Epithelial cell of esophagus (primary cell): Measurements from ENCODE around the gene OVAAL.

Experiments used
- DNase-seq: peaks from one replicate; pipeline ENCODE4 v3.0.0; 2010; ENCODE audit warnings: low read depth
- H3K4me3 ChIP-seq: 2 replicates; pipeline ENCODE4 v1.5.1; 2011; ENCODE audit warnings: mild to moderate bottlenecking, low read length, control low read depth
- CTCF ChIP-seq: IDR thresholded peaks from 2 replicates; pipeline ENCODE4 v1.5.1; 2011; ENCODE audit warnings: low read depth, mild to moderate bottlenecking, low read length, control low read depth, inconsistent platforms; ENCODE audit not compliant: insufficient read depth; ENCODE audit errors: missing control alignments

The OVAAL gene

GRCh38 chr1:180594723-180595122 is 36.0 kb downstream of the OVAAL start:
- peak; percentile 70 for DNase-seq
- no peak for TF ChIP-seq CTCF
- H3K4me3 ChIP-seq = no peak overlapping the region

GRCh38 chr1:180595966-180596365 is 37.2 kb downstream of the OVAAL start:
- H3K4me3 ChIP-seq = no peak overlapping the region
- DNase-seq = no peak
- no peak for TF ChIP-seq CTCF

GRCh38 chr1:180597520-180597919 is 38.8 kb downstream of the OVAAL start:
- no peak overlapping the region for H3K4me3 ChIP-seq
- DNase-seq = no peak
- TF ChIP-seq CTCF = no peak

- no peak for TF ChIP-seq CTCF
- H3K4me3 ChIP-seq = no peak overlapping the region
- peak; percentile 45 for DNase-seq
Observed at GRCh38 chr1:180598333-180598974, 39.7 kb downstream of the OVAAL start.

GRCh38 chr1:180600343-180600742 is 41.6 kb downstream of the OVAAL start:
- TF ChIP-seq CTCF = no peak
- no peak overlapping the region for H3K4me3 ChIP-seq
- peak; percentile 46 for DNase-seq

GRCh38 chr1:180601512-180601911 is 42.7 kb downstream of the OVAAL start:
- TF ChIP-seq CTCF = no peak
- DNase-seq = no peak

GRCh38 chr1:180603223-180603849 is 44.6 kb downstream of the OVAAL start:
- no peak for DNase-seq
- no peak overlapping the region for H3K4me3 ChIP-seq
- no peak for TF ChIP-seq CTCF

More at GRCh38 chr1:180601512-180601911, 42.7 kb downstream of the OVAAL start:
- H3K4me3 ChIP-seq = no peak overlapping the region
